ENCODE results near the gene PTPRD. TPM values are rescaled to one million over a fixed set of nuclear protein-coding genes. Genes with fewer than 3 reads are reported as not detected.

Gene PTPRD
- total and polyA plus RNA-seq, 9 of the 15 experiments (the other 6 are each of a cell fraction or from before 2014, with no cell fraction given), result 0.11 TPM; not detected in 8

GRCh38 chr9:8832955-8833354, 1779.8 kb downstream of the PTPRD start:
- no peaks in the 10 kb centered on the region for H3K4me1 ChIP-seq (replicated peaks in 1 of 2; ENCODE audit: control insufficient read depth in 2 of 2, insufficient read depth in 2 of 2, low read length in 2 of 2)
- H3K27ac ChIP-seq (ENCODE audit: extremely low read depth, low read depth, low read length), result no peak overlapping the region
- H3K9me1 ChIP-seq (ENCODE audit: control insufficient read depth, insufficient read depth, low read length), result no peaks in the 10 kb centered on the region
- no peaks in the 10 kb centered on the region for H4K20me1 ChIP-seq (replicated peaks; ENCODE audit: control insufficient read depth, insufficient read depth, low read length)
- ATAC-seq (no peak), FAIRE-seq (no peak), DNase-seq (ENCODE audit: extremely low read depth in 1 of 4, low spot score in 3 of 4) (no peak)
- H3K79me2 ChIP-seq (ENCODE audit: control insufficient read depth, insufficient read depth, low read length), result no peaks in the 10 kb centered on the region
- no peak for TF ChIP-seq U2AF2 (optimal IDR thresholded peaks at IDR 0.05; ENCODE audit: low read depth, low read length)
- TF ChIP-seq HIVEP1 (CRISPR knock-in tag; IDR thresholded peaks at IDR 0.05), result no peak
- no peak for TF ChIP-seq CREB3L1 (IDR thresholded peaks at IDR 0.05; ENCODE audit: borderline replicate concordance, low read depth)
- no peak for TF ChIP-seq KAT8 (IDR thresholded peaks at IDR 0.05; ENCODE audit: low read depth)
- TF ChIP-seq DIDO1 (tag; IDR thresholded peaks at IDR 0.05; ENCODE audit: low read depth), result no peak
- TF ChIP-seq ZC3H11A (IDR thresholded peaks at IDR 0.05; ENCODE audit: low read depth, low read length), result no peak
- TF ChIP-seq ERF (CRISPR knock-in tag; IDR thresholded peaks at IDR 0.05), result no peak
- TF ChIP-seq ZNF655 (CRISPR knock-in tag; IDR thresholded peaks at IDR 0.05), result no peak
- TF ChIP-seq ZBTB2 (IDR thresholded peaks at IDR 0.05), result no peak
- no peak for TF ChIP-seq SIRT6 (IDR thresholded peaks at IDR 0.05; ENCODE audit: low read depth, low read length)
- H3K9me3 ChIP-seq (replicated peaks; ENCODE audit: control insufficient read depth, insufficient read depth, low read depth, low read length), result no peaks in the 10 kb centered on the region
- H3K9ac ChIP-seq (ENCODE audit: insufficient read depth in 1 of 2, low read depth in 2 of 2, low read length in 2 of 2), result no peak overlapping the region
- H3K4me2 ChIP-seq (ENCODE audit: insufficient read depth, low read length), result no peak overlapping the region
- WGBS (ENCODE audit: insufficient coverage, low coverage, missing lambda C conversion rate), result 0% methylated on average over 1 of the region's 1 CpG
- H3K36me3 ChIP-seq (ENCODE audit: control insufficient read depth, insufficient read depth, low read length), result no peaks in the 10 kb centered on the region
- H3K4me3 ChIP-seq, result no peak overlapping the region
- CTCF ChIA-PET (ENCODE audit: low intra/inter-chr PET ratio), result no interaction called here
- no peak overlapping the region for H2AFZ ChIP-seq (ENCODE audit: low read depth, low read length)
- H3K27me3 ChIP-seq (ENCODE audit: control insufficient read depth in 2 of 2, insufficient read depth in 2 of 2, low read length in 2 of 2), result no peaks in the 10 kb centered on the region
- intact Hi-C loops (cut with micrococcal nuclease), result no loop called here
- POLR2A ChIA-PET, result no interaction called here
- in situ Hi-C loops (cut with MboI), result no loop called here
- BruUV-seq (replicated peaks), result no TSS peak
